ENCODE results near the gene PML. TPM values are rescaled to one million over a fixed set of nuclear protein-coding genes. Genes with fewer than 3 reads are reported as not detected.

PML gene
- total and polyA plus RNA-seq, 2 experiments from 2014 or later: 15.7 to 29.9 TPM

DNA sequence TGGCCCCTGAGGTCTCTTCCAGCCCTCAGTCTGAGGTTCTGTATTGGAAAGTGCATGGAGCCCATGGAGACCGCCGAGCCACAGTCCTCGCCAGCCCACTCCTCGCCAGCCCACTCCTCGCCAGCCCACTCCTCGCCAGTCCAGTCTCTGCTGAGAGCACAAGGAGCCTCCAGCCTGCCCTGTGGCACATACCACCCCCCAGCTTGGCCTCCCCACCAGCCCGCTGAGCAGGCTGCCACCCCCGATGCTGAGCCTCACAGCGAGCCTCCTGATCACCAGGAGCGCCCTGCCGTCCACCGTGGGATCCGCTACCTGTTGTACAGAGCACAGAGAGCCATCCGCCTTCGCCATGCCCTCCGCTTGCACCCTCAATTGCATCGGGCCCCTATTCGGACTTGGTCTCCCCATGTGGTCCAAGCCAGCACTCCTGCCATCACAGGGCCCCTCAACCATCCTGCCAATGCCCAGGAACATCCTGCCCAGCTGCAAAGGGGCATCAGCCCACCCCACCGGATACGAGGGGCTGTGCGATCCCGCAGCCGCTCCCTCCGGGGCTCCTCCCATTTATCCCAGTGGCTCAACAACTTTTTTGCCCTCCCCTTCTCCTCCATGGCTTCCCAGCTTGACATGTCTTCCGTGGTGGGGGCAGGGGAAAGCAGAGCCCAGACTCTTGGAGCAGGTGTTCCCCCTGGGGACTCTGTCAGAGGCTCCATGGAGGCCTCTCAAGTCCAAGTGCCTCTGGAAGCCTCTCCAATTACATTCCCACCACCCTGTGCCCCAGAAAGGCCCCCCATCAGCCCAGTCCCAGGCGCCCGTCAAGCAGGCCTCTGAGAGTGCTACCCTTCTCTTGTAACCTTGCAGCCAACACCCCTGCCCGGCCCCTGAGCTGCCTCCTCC lies 40.9 kb downstream of the PML start:
- Histone ChIP-seq H3K9me2 (replicated peaks; ENCODE audit: insufficient read depth) (no peaks in the 10 kb centered on the region), H2AFZ (no peak overlapping the region), H3K27ac (no peak overlapping the region), H3K27me3 (no peaks in the 10 kb centered on the region), H3K79me2 (no peaks in the 10 kb centered on the region), H3K9me3 (ENCODE audit: low read depth) (no peaks in the 10 kb centered on the region), H3K4me1 (ENCODE audit: insufficient read depth) (no peaks in the 10 kb centered on the region), H3K4me2 (no peak overlapping the region), H4K20me1 (ENCODE audit: insufficient read depth, poor library complexity, severe bottlenecking) (no peaks in the 10 kb centered on the region), H3K36me3 (replicated peaks; ENCODE audit: insufficient read depth, low read depth) (no peaks in the 10 kb centered on the region), H3K4me3 (no peak overlapping the region)
- 97% methylated on average over 24 of the region's 28 CpGs for WGBS (ENCODE audit: low lambda C conversion rate, missing lambda C conversion rate)
- no peak for DNase-seq (ENCODE audit: low spot score)
- no peak for TF ChIP-seq EZH2 (IDR thresholded peaks at IDR 0.05; ENCODE audit: borderline replicate concordance)
- TF ChIP-seq CTCF (IDR thresholded peaks at IDR 0.05; ENCODE audit: poor library complexity): no peak
- TF ChIP-seq EZH2phosphoT487 (IDR thresholded peaks at IDR 0.05; ENCODE audit: low read depth, severe bottlenecking, unreplicated experiment): no peak

DNA sequence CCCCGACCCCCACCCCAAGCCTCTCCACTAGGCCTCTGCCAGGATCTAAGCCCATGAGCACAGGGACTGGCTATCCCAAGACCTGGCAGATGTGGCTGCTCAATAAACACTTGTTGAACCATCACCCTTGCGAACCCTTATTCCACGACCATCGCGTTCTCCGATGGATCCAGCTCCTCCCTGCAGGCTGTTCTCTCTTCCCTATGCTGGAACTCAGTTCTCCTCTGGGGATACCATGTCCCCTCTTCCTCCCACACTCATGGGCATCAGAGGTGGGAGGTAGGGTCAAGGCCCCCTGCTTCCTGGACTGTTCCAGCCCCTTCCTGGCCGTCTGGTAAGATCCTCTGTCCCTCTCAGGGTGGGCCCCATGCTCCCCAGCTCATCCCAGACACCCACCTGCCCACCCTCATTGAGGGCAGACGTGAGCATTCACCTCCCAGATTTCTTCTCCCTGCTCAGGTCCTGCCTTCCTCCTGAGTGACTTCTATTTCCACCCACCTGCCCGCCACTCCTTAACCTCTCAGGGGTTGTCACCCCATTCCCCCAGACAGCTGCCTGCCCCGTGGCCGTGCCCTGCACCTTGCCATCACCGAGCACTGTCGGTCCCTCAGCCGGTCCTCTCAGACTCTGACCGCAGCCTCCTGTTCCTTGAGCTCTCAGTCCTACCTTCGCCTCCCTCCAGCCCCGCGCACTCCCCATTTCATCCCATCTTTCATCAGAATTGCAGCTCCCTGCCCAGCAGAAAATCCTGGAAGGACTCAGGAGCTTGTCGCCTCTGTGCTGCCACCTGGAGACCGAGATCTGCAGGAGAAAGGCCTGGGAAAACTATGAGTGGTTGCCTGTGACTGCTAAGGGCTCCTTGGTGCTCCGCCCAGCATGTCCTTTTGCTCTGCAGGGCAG lies 42.0 kb downstream of the PML start:
- peak; percentile 79 for DNase-seq (ENCODE audit: low spot score)
- no peak overlapping the region for H3K4me2 ChIP-seq
- H3K27me3 ChIP-seq: no peaks in the 10 kb centered on the region
- 74% methylated on average over 21 of the region's 21 CpGs for WGBS (ENCODE audit: low lambda C conversion rate, missing lambda C conversion rate)
- H3K27ac ChIP-seq: no peak overlapping the region
- H2AFZ ChIP-seq: no peak overlapping the region
- no peaks in the 10 kb centered on the region for H3K9me3 ChIP-seq (ENCODE audit: low read depth)
- H3K4me1 ChIP-seq (ENCODE audit: insufficient read depth): no peaks in the 10 kb centered on the region
- TF ChIP-seq EZH2phosphoT487 (IDR thresholded peaks at IDR 0.05; ENCODE audit: low read depth, severe bottlenecking, unreplicated experiment): no peak
- peak; percentile 61 for TF ChIP-seq CTCF (IDR thresholded peaks at IDR 0.05; ENCODE audit: poor library complexity)
- no peaks in the 10 kb centered on the region for H3K9me2 ChIP-seq (replicated peaks; ENCODE audit: insufficient read depth)
- no peaks in the 10 kb centered on the region for H3K79me2 ChIP-seq
- H4K20me1 ChIP-seq (ENCODE audit: insufficient read depth, poor library complexity, severe bottlenecking): no peaks in the 10 kb centered on the region
- no peaks in the 10 kb centered on the region for H3K36me3 ChIP-seq (replicated peaks; ENCODE audit: insufficient read depth, low read depth)
- no peak overlapping the region for H3K4me3 ChIP-seq

DNA sequence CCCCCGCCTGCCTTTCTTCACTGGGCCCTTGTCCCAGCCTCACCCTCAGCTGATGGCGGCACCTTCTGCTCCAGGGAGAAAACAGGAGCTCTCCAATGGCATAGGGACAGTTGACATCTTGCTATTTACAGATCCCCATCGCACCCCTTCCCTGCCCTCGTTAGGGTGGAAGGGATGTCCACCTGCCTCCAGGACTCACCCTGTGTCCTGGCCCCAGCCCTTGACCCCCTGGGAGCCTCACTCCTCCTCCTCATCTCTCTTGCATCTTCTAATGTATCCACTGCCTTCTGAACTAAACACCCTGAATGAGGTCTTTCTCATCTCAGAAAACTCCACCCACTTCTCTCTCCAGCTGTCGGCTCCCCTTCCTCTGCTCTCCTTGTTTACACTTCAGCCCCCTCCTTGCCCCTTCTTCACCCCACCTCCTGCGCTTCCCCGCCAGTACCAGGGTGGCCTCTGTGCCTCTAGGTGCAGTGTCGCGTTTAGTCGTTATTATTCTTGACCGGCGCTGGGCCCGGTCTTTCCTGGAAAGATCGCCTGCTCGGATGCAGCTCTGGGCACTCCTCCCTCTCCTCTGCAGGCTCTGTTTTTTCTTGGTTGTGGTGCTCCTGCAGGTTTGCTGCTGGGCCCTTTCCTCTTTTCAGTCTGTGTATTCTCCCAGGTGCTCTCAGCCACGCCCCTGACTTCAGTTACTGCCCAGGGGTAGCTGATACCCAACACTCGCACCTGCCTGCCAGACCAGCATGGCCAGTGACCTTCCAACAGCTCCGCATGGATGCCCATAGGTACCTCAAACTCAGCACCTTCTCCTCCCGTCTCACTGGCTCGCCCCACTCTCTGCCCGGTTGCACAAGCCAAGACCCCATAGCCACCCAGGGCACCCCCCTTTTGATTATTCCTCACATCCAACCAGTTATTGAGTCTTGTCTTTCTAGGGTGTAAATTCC lies 42.9 kb downstream of the PML start:
- H3K36me3 ChIP-seq (replicated peaks; ENCODE audit: insufficient read depth, low read depth): no peaks in the 10 kb centered on the region
- H3K9me2 ChIP-seq (replicated peaks; ENCODE audit: insufficient read depth): no peaks in the 10 kb centered on the region
- no peaks in the 10 kb centered on the region for H3K27me3 ChIP-seq
- DNase-seq (ENCODE audit: low spot score): no peak
- H3K4me1 ChIP-seq (ENCODE audit: insufficient read depth): no peaks in the 10 kb centered on the region
- no peak overlapping the region for H3K4me3 ChIP-seq
- H3K4me2 ChIP-seq: no peak overlapping the region
- 88% methylated on average over 21 of the region's 21 CpGs for WGBS (ENCODE audit: low lambda C conversion rate, missing lambda C conversion rate)
- H3K9me3 ChIP-seq (ENCODE audit: low read depth): no peaks in the 10 kb centered on the region
- no peaks in the 10 kb centered on the region for H3K79me2 ChIP-seq
- H3K27ac ChIP-seq: no peak overlapping the region
- H2AFZ ChIP-seq: no peak overlapping the region
- no peaks in the 10 kb centered on the region for H4K20me1 ChIP-seq (ENCODE audit: insufficient read depth, poor library complexity, severe bottlenecking)
- no peak for TF ChIP-seq EZH2phosphoT487 (IDR thresholded peaks at IDR 0.05; ENCODE audit: low read depth, severe bottlenecking, unreplicated experiment)
- TF ChIP-seq EZH2 (IDR thresholded peaks at IDR 0.05; ENCODE audit: borderline replicate concordance): no peak
- no peak for TF ChIP-seq CTCF (IDR thresholded peaks at IDR 0.05; ENCODE audit: poor library complexity)

All from hepatocyte (in vitro differentiated cells).